ENCODE measurements around the gene TUBA4B. TPM values are rescaled to one million over a fixed set of nuclear protein-coding genes. Genes with fewer than 3 reads are reported as not detected.

Gene TUBA4B
- total and polyA plus RNA-seq, 8 donors: 0.50 to 6.0 (median 3.4) TPM; not detected in 1

DNA sequence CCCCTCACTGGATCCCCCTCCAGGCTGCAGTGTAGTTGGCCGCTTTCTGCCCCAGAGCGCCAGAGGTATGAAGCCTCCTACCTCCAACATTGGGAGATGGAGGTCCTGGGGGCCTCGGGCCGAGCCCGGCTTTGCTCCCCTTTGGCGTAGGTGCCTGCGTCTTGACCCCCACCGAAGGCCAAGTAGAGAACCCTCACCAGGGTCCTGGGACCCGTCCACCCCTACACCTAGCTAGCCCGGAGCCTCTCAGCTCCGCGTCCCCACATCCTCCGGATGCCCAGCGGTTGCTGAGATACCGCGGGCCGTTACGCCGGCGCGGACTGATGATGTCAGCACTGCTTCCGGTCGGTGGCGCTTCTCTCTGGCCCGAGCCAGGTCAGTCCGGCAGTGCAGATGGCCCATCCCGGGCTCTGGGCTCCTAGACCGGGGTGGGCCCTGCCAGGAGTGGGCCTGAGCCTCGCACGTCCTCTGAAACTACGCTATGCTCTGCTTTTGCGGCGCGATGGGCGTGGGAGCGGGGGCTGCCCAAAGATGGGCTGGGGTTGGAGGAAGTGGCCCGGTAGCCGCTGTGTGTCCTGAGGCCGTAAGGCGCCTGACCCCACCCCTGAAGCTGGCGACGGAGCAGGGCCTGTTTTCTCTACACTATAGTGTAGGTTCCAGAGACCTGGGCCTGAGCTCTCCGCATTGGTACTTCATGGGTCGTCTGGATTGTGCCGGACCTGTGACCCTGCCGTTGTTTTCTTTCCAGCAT is 7.7 kb upstream of the TUBA4B start, which contains the start of the genes GLB1L and STK16:
GLB1L (minus strand) TSS at position 297 of the 751 bp plus-strand sequence. CDS start 1,871 bp downstream, outside the sequence.
STK16 (plus strand) TSS at position 332 of the 751 bp plus-strand sequence. CDS start 521 bp downstream, outside the sequence.
- ATAC-seq (peak; percentile 84), DNase-seq (peak; percentile 94 to 98 (median 95))
- Histone ChIP-seq H3K9me3 (no peaks in the 10 kb centered on the region), H3K4me3 (peak within 1 kb of the TSS; percentile 81 to 94), H3K4me1 (peaks cover 32 to 58% of the 10 kb centered on the region in 2 donors), H3K36me3 (peaks cover 0 to 26% of the 10 kb centered on the region in 2 donors), H3K27ac (peak within 1 kb of the TSS; percentile 94 to 97), H3K27me3 (no peaks in the 10 kb centered on the region)
- intact Hi-C loops (cut with DNase I): no loop called here
- TF ChIP-seq, protein P1, sequence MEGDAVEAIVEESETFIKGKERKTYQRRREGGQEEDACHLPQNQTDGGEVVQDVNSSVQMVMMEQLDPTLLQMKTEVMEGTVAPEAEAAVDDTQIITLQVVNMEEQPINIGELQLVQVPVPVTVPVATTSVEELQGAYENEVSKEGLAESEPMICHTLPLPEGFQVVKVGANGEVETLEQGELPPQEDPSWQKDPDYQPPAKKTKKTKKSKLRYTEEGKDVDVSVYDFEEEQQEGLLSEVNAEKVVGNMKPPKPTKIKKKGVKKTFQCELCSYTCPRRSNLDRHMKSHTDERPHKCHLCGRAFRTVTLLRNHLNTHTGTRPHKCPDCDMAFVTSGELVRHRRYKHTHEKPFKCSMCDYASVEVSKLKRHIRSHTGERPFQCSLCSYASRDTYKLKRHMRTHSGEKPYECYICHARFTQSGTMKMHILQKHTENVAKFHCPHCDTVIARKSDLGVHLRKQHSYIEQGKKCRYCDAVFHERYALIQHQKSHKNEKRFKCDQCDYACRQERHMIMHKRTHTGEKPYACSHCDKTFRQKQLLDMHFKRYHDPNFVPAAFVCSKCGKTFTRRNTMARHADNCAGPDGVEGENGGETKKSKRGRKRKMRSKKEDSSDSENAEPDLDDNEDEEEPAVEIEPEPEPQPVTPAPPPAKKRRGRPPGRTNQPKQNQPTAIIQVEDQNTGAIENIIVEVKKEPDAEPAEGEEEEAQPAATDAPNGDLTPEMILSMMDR (IDR thresholded peaks at IDR 0.05): no peak

DNA sequence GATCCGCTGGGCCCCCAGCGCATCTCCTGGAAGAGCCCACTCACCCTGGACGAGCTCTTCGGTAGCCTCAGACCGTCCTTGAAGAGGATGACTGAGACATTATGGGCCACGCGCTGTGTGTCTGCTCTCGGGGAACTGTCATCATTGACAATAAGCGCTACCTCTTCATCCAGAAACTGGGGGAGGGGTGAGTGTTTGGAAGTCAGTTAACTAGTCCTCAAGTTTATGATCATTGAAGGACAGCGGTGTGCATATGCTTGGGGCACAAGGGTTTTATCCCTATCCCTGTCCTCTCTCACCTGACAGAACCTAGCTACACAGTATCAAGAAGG is 7.2 kb upstream of the TUBA4B start:
- Histone ChIP-seq H3K27ac (peak overlapping the region; percentile 94 to 97), H3K4me1 (peaks cover 36 to 63% of the 10 kb centered on the region in 2 donors)

DNA sequence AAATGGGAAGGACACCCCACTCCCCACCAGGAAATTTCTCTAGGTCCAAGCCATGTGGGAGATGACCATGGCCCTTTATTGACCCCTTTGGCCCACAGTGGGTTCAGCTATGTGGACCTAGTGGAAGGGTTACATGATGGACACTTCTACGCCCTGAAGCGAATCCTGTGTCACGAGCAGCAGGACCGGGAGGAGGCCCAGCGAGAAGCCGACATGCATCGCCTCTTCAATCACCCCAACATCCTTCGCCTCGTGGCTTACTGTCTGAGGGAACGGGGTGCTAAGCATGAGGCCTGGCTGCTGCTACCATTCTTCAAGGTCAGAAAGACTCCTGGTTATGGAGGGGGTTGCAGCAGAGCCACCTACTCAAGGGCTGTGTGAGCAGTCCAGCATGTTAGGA is 6.5 kb upstream of the TUBA4B start:
- peak overlapping the region in 1 of 2 donors; percentile 81 for H3K4me3 ChIP-seq
- peak overlapping the region in 1 of 2 donors; percentile 97 for H3K27ac ChIP-seq
- H3K9me3 ChIP-seq: no peaks in the 10 kb centered on the region
- no peaks in the 10 kb centered on the region for H3K27me3 ChIP-seq
- intact Hi-C loops (cut with DNase I): no loop called here
- ATAC-seq (no peak), DNase-seq (no peak)
- TF ChIP-seq, protein P1 (IDR thresholded peaks at IDR 0.05): no peak
- H3K36me3 ChIP-seq: peaks cover 0 to 36% of the 10 kb centered on the region in 2 donors
- peaks cover 36 to 69% of the 10 kb centered on the region in 2 donors for H3K4me1 ChIP-seq

More for the DNA sequence above, 7.2 kb upstream of the TUBA4B start:
- H3K27me3 ChIP-seq: no peaks in the 10 kb centered on the region
- no peak for DNase-seq
- TF ChIP-seq, protein P1 (IDR thresholded peaks at IDR 0.05): no peak
- no peaks in the 10 kb centered on the region for H3K9me3 ChIP-seq
- intact Hi-C loops (cut with DNase I): no loop called here
- H3K4me3 ChIP-seq: peak overlapping the region; percentile 81 to 94
- peaks cover 0 to 32% of the 10 kb centered on the region in 2 donors for H3K36me3 ChIP-seq
- ATAC-seq: no peak

DNA sequence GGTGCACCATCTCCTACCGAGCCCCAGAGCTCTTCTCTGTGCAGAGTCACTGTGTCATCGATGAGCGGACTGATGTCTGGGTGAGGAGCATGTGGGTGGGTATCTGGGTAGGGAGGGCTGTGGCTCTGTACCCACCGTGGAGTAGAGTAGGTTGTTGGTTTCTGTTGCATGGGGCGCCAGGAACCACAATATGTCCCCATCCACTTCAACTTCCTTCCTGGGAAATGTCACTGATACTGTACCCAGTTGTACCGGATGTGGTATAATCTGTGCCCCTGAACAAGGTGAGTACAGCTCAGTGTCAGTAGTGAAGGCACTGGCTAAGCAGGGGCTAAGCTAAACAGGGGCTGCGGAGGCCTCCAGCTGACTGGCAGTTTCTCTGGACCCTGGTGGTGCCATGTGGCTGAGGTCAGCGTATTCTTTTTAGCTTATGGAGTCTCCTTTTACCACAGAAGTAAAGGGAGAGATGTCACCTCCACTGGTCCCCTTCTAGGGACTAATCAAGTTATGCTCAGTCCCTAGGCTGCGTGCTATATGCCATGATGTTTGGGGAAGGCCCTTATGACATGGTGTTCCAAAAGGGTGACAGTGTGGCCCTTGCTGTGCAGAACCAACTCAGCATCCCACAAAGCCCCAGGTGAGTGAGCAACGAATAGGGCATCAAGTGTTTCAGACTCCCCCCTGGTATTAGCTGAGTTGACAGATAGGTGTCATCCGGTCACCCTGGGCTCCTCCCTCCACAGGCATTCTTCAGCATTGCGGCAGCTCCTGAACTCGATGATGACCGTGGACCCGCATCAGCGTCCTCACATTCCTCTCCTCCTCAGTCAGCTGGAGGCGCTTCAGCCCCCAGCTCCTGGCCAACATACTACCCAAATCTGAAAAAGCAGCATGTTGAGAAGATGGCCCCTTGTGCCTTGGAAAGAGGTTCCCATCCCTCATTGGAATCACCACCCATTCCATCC is 5.1 kb upstream of the TUBA4B start:
- peaks cover 0 to 36% of the 10 kb centered on the region in 2 donors for H3K36me3 ChIP-seq
- TF ChIP-seq, protein P1 (IDR thresholded peaks at IDR 0.05): no peak
- H3K27ac ChIP-seq: peak overlapping the region; percentile 92 to 97
- DNase-seq (no peak), ATAC-seq (no peak)
- H3K27me3 ChIP-seq: no peaks in the 10 kb centered on the region
- peaks cover 36 to 83% of the 10 kb centered on the region in 2 donors for H3K4me1 ChIP-seq
- H3K4me3 ChIP-seq: peak overlapping the region in 1 of 2 donors; percentile 16
- no peaks in the 10 kb centered on the region for H3K9me3 ChIP-seq
- intact Hi-C loops (cut with DNase I): no loop called here
